ENCODE data around the gene ZMIZ1. TPM values are rescaled to one million over a fixed set of nuclear protein-coding genes. Genes with fewer than 3 reads are reported as not detected.
A peak's percentile ranks its signal among the peaks of the same experiment; 100 is the strongest.

Gene ZMIZ1
- total RNA-seq, 2 donors from 2014 or later, result 51.4 to 58.0 TPM

DNA sequence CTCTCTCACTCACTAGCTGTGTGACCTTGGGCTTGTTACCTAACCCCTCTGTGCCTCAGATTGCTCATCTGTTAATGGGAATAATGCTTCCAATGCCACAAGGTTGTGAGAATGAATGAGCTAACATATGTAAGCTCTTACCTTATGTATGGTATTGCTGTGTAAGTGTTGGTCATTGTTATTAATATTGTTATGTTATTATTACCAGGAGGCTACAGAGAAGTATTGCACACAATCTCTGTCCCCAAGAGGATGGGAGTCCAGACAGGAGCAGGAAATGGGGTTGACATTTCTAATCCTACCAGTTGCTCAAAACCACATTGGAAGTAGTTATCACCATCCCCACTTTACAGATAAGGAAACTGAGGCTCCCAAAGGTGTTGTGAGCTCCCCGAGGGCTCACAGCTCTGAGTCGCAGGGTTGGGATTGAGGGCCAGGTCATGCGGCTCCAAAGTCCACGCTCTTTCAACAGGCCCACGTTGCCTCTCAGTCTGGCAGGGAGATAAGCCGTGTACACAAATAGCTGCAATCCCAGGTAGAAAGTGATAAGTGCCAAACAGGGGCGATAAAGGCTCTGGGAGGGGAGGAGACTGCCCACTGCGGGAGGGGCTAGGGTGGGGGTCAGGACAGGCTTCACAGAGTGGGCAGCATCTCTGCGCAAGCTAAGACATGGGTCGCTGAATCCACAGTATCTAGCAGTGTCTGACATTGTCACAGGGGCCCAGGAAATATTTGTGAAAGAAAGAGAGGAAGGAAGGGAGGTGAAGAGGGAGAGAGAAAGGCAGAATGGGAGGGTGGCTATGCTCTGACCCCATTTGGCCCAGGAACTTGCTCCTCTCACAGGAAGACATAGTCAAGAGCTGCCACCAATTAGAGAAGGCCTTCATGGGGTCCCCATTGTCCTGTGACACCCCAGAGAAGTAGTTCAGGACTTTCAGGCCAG is 9.6 kb upstream of the ZMIZ1 start:
- peak in 1 of 2 donors; percentile 22 for ATAC-seq
- intact Hi-C loops (cut with DNase I), result no loop called here
- DNase-seq, result peak; percentile 7

DNA sequence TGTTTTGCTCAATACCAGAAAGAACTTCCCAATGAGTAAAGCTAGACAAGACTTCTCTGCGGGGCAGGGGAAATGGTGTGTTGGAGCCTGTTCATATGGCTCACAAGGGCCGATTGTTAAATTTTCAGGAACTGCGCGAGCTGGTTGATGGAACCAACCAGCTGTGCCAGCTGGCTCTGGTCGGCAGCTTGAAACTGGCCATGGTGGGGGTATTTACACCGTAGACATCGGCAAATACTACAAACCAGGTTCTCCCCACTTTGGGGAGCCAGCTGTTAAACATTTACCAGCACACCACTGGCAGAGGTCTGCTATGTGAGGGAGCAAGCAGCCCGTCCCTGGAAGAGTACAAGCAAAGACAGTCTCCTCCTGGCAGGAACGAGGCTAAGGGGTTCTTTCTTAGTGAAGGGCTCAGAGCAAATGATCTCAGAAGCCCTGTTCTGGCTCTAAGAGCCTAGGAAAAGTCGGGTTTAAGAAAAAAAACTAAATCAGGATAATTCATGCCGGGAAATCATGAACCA is 8.8 kb upstream of the ZMIZ1 start:
- ATAC-seq, result no peak
- DNase-seq, result peak; percentile 28
- intact Hi-C loops (cut with DNase I), result no loop called here

DNA sequence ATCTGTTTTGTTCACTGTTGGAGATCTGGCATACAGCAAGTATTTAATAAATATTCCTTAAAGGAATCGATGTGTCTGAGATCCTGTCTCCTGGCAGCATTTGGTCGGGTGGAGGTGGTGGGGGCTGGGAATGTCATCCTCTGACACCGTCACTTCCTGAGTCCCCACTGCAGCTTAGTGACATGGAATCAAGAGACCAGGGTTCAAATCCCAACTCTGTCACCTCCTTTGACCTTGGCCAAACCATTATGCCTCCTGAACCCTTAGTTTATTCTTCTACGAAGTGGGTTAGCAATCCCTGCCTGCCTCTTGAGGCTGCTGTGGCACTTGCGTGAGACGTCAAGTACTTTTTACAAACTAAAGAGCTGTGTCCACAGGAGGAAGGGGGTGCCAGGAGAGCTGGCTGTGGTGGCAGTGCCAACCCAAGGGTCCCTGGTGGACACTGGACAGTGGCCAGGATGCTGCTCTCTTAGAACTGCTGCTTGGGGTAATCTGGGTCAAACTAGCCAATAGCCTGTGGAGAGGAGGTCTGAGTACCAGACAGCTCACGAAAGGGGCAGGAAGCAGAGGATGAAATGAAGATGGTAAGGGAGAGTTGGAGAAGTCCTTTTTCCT is 8.0 kb upstream of the ZMIZ1 start:
- ATAC-seq, result no peak
- peak; percentile 9 for DNase-seq
- intact Hi-C loops (cut with DNase I), result no loop called here

DNA sequence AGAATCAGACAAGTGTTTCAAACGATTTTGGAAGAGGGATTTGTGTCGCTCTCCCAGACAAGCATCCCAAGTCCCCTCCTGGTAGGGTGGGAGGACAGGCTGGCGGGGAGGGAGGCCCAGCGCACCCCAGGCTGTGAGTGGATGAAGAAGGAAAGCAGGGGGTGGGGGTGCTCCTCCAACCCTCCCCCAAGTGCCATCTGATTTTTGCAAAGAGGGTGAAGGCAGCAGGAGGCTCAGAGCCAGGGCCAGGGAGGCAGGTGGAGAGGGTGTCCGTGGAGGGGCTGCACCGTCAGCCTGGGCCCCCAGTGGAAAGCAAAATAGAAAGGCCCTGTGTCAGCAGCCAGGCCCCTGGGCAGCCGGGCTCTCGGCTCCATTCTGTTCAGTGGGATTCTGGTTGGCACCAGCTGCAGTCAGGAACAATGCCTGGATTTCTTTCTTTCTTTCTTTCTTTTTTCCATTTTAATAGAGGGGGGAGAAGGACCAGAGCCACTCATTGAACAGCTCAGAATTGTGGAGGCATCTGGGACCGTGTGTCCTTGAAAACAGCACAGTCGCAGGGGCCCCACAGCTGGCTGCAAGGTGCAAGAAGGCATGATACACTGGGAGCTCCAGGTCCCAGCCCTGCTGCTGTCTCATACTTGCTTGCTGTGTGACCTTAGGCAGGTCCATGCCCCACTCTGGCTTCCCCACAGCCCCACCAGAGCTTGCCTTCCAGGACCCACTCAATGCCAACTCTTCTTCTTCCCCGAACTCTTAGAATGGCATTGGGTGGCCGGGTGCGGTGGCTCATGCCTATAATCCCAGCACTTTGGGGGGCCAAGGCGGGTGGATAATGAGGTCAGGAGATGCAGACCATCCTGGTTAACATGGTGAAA is 7.1 kb upstream of the ZMIZ1 start:
- ATAC-seq (no peak), DNase-seq (peak; percentile 10)
- intact Hi-C loops (cut with DNase I), result no loop called here

DNA sequence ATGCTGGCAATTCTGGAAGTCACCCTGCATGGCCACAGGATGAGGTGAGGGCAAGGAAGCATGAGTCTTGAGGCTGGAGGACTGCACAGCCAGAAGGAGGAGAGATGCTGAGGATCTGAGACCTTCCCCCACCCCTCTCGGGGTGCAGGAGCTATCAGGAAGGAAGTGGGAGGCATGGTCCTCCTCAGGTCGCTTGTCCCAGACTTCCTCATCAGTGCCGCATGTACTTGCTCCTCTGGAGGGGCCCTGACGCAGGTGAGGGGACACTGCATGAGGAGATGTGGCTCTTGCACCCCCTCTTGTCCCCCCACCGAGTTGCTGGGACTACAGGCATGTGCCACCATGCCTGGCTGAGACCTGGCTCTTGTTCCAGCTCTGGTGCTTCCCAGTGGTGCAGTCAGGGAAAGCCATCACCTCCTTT is 5.7 kb upstream of the ZMIZ1 start:
- no peak for ATAC-seq
- peak; percentile 10 for DNase-seq
- intact Hi-C loops (cut with DNase I), result no loop called here

DNA sequence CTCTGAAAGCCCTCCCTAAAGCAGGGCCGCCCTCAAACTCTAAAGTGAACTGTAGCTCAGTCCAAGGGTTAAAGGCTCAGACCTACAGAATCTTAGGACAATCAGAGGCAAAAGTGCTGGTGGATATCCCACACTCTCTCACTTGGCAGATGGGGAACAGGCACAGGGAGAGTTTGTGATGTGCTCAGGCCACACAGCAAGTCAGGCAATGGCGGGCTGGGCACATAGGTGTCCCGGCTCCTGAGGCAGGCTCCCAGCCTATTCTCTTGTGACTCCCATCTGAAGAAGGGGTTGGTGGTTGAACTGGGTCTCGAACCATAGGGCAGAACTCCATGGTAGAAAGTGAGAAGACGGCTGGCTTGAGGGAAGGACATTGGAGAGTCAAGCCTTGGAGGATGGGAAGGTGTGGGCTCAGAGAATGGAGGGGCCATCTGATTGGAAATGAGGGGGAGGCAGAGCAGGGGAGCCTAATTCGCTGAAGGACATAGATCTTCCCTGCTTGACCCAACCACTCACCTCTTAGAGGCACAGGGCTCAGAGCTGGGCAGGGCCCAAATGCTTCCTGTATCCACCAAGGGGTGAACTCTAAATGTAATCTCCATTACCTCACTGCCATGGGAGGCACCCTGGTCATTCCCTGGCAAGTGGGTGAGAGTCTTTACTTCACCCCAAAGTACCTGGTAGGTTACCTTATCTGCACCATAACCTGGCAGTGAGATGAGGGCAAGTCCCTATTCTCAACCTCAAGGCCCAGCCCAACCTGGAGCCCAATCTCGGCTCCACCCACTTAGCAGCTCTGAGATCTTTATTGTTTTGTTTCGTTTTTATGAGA is 4.9 kb upstream of the ZMIZ1 start:
- intact Hi-C loops (cut with DNase I), result no loop called here
- ATAC-seq, result no peak
- peak; percentile 17 for DNase-seq

DNA sequence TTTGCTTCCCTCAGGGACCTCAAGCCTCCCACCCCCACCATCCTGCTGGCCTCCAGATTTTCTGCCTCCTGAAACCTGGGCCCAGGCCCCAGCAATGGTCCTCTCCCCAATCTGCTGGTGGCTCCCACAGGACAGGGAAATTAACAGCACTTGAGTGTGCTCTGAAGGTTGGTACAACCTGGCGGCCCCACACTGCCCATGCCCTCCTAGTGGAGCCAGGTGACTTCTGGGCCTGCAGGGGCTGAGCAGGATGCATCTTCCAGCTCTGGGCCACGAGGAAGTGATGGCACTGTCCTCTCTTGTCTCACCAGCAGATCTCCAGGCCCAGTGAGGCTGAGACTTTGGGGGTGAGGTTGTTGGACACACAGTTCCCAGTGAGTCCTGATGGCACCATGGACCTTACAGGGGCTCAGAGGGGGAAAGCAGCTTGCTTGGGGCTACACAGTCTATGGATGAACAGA is 3.6 kb upstream of the ZMIZ1 start:
- intact Hi-C loops (cut with DNase I), result loop anchor here in 1 of 2 donors (5.0 kb wide), 2 partner anchors 43 to 93 kb away; no protein-coding TSS in a partner anchor
- ATAC-seq (no peak), DNase-seq (peak; percentile 17)

DNA sequence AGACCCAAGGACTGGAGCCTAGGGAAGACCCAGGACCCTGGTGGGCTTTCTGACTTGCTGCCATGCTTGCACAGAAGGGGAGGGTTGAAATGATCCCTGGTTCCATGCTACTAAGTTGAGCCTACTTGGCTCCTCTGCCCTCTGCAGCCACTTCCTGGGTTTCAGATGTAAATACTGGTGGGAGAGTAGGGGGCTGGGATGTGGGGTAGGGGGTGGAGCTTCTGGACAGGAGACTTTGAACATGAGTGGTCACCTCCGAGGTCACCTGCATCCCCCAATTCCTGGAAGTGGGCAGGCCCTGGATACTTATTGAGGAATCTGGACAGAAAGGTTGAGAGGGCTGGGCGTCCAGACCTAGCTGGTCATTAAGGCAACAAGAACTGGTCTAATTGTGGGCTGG is 2.9 kb upstream of the ZMIZ1 start:
- DNase-seq (peak; percentile 11), ATAC-seq (no peak)
- intact Hi-C loops (cut with DNase I), result loop anchor here in 1 of 2 donors (5.0 kb wide), 2 partner anchors 44 to 94 kb away; no protein-coding TSS in a partner anchor

DNA sequence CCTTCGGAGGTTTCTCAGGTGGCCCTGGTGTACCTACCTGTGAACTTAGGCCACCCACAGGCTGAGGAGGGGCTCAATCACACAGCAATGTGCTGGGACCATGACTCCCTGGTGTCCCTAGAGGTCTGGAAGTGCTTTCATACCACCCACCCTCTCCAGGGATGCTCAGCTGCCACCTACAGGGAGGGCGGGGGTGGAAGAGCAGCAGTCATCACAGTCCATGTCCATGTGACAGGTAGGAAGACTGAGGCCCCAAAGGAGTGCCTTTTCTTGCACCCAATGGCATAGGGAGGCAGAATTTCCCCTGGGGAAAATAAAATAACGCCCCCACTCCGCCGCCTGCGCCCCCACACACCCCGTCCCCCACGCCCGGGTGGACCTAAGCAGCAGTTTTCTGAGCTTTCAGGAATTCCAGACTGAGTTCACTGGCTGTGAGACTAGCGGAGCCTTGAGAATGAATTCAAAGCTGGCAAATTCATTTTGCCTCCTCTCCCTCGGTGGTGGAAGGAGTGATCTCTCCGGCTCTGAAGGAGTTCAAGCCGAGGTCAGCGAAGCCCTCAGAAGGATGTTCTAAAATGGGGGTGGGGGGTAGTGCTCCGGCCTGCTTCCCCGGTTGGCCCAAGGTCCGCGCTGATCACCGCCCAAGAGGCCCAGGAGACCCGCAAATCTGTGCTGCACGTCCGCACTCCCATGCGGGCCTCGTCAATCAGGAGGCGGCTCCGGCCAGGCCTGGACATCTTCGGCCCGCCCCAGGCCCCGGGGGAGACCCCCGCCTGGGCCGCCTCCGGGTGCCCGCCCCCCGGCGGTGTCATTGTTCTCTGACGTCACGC is 2.1 kb upstream of the ZMIZ1 start:
- intact Hi-C loops (cut with DNase I), result loop anchor here in 1 of 2 donors (5.0 kb wide), 2 partner anchors 44 to 94 kb away; no protein-coding TSS in a partner anchor
- DNase-seq (no peak), ATAC-seq (peak; percentile 3 to 9)

DNA sequence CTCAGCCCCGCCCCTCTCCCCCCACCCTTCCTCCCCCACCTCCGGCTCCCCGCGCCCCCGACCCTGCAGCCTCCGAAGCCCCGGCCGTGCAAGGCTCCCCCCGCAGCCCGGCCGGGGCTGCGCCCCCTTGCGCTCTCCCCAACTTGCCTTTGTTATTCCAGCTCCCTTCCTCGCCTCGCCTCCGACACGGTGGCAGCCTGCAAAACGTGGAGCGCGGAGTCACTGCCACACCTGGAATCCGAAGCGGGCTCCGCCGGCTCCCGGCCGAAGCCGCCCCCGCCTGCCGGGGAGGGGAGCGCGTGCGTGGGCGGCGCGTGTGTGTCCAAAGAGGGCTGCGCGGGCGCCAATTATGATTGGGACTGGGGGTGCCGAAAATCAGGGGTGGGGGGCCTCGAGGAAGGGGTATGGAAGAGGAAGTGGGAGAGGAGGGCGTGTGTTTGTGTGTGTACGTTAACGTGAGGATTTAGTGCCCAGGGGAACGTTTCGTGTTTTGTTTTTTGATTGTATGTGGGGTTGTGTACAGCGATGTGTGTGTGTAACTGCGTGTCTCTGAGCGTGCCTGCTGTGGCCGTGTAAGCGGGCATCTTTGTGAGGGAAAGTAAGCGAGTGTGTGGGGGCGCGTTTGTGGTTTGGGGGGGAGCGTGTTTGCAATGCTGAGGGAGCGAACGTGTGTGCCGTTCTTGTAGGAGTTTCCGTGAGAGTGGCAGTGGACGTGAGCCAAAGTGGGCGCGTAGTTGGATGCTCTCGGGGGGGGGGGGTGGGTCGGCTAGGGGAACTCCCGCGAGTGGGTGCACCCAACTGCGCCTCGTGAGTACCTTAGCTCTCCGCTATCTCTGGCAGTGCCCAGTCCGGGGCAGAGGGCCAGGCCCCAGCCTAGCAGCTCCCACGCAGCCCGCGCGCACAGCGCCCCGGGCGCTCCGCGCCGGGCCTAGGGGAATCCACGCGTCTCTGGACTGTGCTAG is 1.2 kb upstream of the ZMIZ1 start:
- peak; percentile 90 for DNase-seq
- peak; percentile 13 to 18 for ATAC-seq
- intact Hi-C loops (cut with DNase I), result loop anchor here in 1 of 2 donors (2.0 to 5.0 kb wide), 3 partner anchors 45 to 95 kb away; no protein-coding TSS in a partner anchor

DNA sequence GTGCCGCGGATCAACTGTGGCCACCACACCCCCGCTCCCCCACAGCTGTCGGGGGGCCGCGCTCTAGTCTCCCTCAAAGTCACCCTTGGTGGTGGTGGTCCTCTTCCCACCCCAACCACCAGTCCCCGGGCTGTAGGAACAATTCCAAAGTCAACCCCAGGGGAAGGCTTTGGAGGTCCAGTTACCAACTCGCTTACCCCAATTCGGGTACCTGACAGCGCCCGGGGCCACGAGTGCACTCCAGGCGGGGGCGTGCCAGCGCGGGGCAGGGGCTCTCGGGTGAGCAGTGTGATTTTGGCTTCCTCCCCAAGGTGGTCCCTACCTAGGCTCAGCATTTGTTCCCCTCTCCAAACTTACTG is 584 bp upstream of the ZMIZ1 start:
- intact Hi-C loops (cut with DNase I), result loop anchor here in 1 of 2 donors (2.0 to 5.0 kb wide), 3 partner anchors 46 to 96 kb away; no protein-coding TSS in a partner anchor
- DNase-seq, result no peak
- ATAC-seq, result no peak

DNA sequence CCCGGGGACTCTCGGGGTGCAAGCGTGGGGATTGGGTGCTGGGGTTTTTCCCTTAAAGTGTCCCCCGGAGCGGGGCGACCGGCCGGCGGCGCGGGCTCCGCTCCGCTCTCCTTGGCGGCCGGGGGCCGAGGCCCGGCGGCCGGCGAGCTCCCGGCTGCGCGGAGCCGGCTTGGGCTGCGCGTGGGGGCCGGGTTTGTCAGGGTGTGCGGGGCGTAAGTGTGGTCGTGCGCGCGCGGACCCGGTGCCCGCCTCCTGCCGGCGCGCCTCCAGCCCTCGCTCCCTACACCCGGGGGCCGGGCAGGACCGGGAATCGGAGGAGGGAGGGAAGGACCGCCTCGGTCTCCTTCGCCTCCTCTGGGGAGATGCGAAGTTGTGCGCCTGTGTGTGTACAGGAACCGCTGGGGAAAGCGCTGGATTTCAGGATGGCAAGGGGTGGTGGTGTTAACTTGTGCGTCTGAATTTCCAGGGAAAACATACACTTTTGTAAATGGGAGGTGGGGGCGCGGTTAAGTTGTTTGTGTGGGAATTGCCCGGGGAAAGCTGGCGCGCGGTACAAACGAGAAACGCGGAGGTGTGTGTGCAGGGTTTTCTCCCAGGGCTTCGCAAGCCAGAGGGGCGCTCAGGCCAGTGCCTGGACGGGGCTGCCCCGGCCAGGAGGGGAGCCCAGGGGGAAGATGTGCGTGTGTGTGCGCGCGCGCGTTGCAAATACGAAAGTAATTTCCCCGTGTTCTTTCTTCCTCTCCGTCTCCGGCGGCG is 737 bp downstream of the ZMIZ1 start:
- ATAC-seq (peak; percentile 3 to 9), DNase-seq (peak; percentile 65)
- intact Hi-C loops (cut with DNase I), result loop anchor here (2.0 to 10.0 kb wide), 6 partner anchors 47 to 118 kb away; no protein-coding TSS in a partner anchor

DNA sequence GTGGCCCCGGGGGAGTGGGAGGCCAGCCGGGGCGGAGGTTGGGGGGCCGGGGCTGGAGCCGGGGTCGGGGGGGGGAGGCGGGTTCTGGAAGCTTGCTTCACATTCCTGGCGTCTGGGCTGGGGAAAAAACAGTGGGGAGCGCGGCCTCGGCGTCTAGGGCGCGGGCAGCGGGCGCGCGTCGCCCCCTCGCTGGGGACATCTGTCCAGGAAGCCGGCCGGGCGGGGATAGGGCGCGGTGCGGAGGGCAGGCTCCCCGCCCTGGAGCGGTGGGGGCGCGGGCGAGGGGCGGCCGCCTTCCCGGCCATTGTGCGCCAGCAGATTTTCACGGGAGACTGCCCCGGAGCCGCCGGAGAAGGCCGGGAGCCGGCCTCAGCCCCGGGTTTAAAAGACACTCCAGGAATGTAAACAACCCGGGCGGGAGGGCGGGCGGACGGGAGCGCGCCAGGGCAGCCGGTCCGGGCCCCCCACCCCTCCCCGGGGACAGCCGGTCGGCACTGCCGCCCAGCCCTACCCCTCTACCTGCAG is 1.4 kb downstream of the ZMIZ1 start:
- DNase-seq (peak; percentile 64), ATAC-seq (peak; percentile 2 to 6)
- intact Hi-C loops (cut with DNase I), result loop anchor here (5.0 to 10.0 kb wide), 3 partner anchors 75 to 117 kb away; no protein-coding TSS in a partner anchor

DNA sequence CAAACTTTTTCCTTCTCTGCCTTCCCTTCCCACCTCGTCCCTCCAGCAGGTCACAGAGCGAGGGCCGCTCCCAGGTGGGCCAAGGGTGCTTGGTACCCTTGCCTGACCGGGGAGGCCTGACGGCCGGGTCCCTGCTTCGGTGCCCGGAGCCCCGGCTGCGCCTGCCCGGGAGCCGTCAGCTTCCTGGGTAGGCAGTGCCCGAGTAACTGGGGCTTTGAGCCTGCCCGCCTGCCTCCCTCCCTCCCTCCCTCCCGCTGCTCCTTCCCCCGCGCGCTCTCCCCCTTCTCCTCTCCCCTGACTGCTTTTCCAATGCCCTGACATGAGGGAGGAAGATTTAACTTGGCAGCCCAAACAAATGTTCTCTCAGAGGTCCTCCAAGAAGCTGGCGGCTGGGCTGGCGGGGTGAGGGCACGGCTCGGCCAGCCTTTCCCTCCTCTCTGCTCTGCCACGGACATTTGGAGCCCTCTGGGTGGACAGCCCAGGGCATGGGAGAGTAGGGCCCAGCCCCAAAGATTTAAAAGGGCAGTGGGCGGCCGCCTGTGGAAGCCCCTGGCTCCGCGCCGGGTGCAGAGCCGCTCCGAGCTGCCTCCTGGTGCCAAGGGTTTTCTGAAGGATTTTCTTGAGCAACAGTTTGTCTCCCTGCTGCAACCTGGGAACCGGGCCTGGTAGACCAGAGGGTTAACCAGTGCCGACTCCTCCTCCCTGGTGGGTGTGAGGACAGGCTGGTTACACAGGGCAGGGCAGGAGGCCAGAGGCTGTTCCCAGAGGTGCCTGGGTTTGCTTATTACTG is 2.0 kb downstream of the ZMIZ1 start:
- ATAC-seq, result peak; percentile 64 to 72
- intact Hi-C loops (cut with DNase I), result loop anchor here (5.0 to 10.0 kb wide), 3 partner anchors 74 to 116 kb away; no protein-coding TSS in a partner anchor

More for the DNA sequence above, 2.0 kb downstream of the ZMIZ1 start:
- DNase-seq, result peak; percentile 94

Measured in left cardiac atrium (tissue), 4 donors.